ENCODE measurements around the gene RALGAPA2.

DNA sequence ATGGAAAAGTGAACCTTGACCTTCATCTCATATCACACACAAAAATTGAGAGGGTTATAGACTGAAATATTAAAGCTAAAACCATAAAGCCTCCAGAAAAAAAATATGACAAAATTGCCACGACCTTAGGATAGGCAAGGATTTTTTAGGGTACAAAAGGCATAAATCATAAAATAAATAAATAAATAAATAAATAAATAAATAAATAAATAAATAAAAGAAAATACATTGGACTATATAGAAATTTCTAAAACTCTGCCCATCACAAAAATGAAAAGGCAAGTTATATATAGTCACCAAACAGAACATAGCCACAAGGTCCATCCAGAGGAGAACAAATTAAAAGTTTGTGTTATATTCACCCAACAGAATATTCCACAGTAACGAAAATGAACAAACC, 235.9 kb downstream of the RALGAPA2 start:
- TF ChIP-seq, protein P1, sequence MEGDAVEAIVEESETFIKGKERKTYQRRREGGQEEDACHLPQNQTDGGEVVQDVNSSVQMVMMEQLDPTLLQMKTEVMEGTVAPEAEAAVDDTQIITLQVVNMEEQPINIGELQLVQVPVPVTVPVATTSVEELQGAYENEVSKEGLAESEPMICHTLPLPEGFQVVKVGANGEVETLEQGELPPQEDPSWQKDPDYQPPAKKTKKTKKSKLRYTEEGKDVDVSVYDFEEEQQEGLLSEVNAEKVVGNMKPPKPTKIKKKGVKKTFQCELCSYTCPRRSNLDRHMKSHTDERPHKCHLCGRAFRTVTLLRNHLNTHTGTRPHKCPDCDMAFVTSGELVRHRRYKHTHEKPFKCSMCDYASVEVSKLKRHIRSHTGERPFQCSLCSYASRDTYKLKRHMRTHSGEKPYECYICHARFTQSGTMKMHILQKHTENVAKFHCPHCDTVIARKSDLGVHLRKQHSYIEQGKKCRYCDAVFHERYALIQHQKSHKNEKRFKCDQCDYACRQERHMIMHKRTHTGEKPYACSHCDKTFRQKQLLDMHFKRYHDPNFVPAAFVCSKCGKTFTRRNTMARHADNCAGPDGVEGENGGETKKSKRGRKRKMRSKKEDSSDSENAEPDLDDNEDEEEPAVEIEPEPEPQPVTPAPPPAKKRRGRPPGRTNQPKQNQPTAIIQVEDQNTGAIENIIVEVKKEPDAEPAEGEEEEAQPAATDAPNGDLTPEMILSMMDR (IDR thresholded peaks at IDR 0.05) = no peak
- TF ChIP-seq, protein P2, sequence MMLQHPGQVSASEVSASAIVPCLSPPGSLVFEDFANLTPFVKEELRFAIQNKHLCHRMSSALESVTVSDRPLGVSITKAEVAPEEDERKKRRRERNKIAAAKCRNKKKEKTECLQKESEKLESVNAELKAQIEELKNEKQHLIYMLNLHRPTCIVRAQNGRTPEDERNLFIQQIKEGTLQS (CRISPR knock-in tag; conservative IDR thresholded peaks at IDR 0.05) = no peak
- TF ChIP-seq, protein P3, sequence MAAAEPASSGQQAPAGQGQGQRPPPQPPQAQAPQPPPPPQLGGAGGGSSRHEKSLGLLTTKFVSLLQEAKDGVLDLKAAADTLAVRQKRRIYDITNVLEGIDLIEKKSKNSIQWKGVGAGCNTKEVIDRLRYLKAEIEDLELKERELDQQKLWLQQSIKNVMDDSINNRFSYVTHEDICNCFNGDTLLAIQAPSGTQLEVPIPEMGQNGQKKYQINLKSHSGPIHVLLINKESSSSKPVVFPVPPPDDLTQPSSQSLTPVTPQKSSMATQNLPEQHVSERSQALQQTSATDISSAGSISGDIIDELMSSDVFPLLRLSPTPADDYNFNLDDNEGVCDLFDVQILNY (CRISPR knock-in tag; IDR thresholded peaks at IDR 0.05) = no peak
- TF ChIP-seq, protein P4, sequence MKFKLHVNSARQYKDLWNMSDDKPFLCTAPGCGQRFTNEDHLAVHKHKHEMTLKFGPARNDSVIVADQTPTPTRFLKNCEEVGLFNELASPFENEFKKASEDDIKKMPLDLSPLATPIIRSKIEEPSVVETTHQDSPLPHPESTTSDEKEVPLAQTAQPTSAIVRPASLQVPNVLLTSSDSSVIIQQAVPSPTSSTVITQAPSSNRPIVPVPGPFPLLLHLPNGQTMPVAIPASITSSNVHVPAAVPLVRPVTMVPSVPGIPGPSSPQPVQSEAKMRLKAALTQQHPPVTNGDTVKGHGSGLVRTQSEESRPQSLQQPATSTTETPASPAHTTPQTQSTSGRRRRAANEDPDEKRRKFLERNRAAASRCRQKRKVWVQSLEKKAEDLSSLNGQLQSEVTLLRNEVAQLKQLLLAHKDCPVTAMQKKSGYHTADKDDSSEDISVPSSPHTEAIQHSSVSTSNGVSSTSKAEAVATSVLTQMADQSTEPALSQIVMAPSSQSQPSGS (CRISPR knock-in tag; IDR thresholded peaks at IDR 0.05; ENCODE audit: borderline replicate concordance, low read depth) = no peak
- TF ChIP-seq, protein P5, sequence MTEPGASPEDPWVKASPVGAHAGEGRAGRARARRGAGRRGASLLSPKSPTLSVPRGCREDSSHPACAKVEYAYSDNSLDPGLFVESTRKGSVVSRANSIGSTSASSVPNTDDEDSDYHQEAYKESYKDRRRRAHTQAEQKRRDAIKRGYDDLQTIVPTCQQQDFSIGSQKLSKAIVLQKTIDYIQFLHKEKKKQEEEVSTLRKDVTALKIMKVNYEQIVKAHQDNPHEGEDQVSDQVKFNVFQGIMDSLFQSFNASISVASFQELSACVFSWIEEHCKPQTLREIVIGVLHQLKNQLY (CRISPR knock-in tag; IDR thresholded peaks at IDR 0.05) = no peak
- TF ChIP-seq NFE2L1 (CRISPR knock-in tag; IDR thresholded peaks at IDR 0.05) = no peak
- TF ChIP-seq, protein P6, sequence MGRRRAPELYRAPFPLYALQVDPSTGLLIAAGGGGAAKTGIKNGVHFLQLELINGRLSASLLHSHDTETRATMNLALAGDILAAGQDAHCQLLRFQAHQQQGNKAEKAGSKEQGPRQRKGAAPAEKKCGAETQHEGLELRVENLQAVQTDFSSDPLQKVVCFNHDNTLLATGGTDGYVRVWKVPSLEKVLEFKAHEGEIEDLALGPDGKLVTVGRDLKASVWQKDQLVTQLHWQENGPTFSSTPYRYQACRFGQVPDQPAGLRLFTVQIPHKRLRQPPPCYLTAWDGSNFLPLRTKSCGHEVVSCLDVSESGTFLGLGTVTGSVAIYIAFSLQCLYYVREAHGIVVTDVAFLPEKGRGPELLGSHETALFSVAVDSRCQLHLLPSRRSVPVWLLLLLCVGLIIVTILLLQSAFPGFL (CRISPR knock-in tag; IDR thresholded peaks at IDR 0.05; ENCODE audit: borderline replicate concordance) = no peak
- no peak for TF ChIP-seq ZNF263 (CRISPR knock-in tag; IDR thresholded peaks at IDR 0.05; ENCODE audit: low read depth)
- no peak for TF ChIP-seq MXD4 (CRISPR knock-in tag; IDR thresholded peaks at IDR 0.05; ENCODE audit: borderline replicate concordance)
- no peak for TF ChIP-seq FOXJ3 (CRISPR knock-in tag; IDR thresholded peaks at IDR 0.05; ENCODE audit: borderline replicate concordance)
- TF ChIP-seq MYBL2 (CRISPR knock-in tag; IDR thresholded peaks at IDR 0.05) = no peak
- no peak for TF ChIP-seq JUN (CRISPR knock-in tag; IDR thresholded peaks at IDR 0.05)
- TF ChIP-seq, protein P7, sequence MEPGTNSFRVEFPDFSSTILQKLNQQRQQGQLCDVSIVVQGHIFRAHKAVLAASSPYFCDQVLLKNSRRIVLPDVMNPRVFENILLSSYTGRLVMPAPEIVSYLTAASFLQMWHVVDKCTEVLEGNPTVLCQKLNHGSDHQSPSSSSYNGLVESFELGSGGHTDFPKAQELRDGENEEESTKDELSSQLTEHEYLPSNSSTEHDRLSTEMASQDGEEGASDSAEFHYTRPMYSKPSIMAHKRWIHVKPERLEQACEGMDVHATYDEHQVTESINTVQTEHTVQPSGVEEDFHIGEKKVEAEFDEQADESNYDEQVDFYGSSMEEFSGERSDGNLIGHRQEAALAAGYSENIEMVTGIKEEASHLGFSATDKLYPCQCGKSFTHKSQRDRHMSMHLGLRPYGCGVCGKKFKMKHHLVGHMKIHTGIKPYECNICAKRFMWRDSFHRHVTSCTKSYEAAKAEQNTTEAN (CRISPR knock-in tag; IDR thresholded peaks at IDR 0.05) = no peak
- TF ChIP-seq, protein P8, sequence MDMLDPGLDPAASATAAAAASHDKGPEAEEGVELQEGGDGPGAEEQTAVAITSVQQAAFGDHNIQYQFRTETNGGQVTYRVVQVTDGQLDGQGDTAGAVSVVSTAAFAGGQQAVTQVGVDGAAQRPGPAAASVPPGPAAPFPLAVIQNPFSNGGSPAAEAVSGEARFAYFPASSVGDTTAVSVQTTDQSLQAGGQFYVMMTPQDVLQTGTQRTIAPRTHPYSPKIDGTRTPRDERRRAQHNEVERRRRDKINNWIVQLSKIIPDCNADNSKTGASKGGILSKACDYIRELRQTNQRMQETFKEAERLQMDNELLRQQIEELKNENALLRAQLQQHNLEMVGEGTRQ (CRISPR knock-in tag; IDR thresholded peaks at IDR 0.05) = no peak
